DOHH2 (cell line): ENCODE data around the gene CMIP.

ENCODE experiments used
- CTCF ChIP-seq: fragments of 200-600 bp; sonication (generic); IDR thresholded peaks from one replicate; pipeline ENCODE4 v1.5.1; 2014; ENCODE audit warnings: antibody characterized with exemption, mild to moderate bottlenecking, low read depth, low read length; ENCODE audit not compliant: poor library complexity, severe bottlenecking
- EZH2phosphoT487 ChIP-seq: fragments of 200-600 bp; sonication (generic); IDR thresholded peaks from 2 replicates; pipeline ENCODE4 v1.6.1; 2017; ENCODE audit warnings: borderline replicate concordance, mild to moderate bottlenecking, antibody characterized with exemption, low read length, moderate library complexity, mixed read lengths

- TF ChIP-seq CTCF: no peak
- no peak for TF ChIP-seq EZH2phosphoT487
Measured at GRCh38 chr16:81491541-81492188, 47.1 kb downstream of the CMIP start.
